ENCODE results near the gene CPVL.

GRCh38 chr7:29087840-29088170 lies 58.5 kb downstream of the CPVL start:
- no peak for TF ChIP-seq EZH2phosphoT487 (IDR thresholded peaks at IDR 0.05; ENCODE audit: low read depth)
- no peak for TF ChIP-seq CTCF (IDR thresholded peaks at IDR 0.05; ENCODE audit: low read depth, low read length)

All from OCI-LY3 (cell line).